GM19025 (cell line): ENCODE data around the gene GPR55.
A peak's percentile ranks its signal among the peaks of the same experiment; 100 is the strongest.
"Not testable (repeated sequence)": the region's sequence is repeated elsewhere in the genome, so short reads cannot be mapped to it uniquely, and the experiment has no call there.

ENCODE experiments used
- ATAC-seq: cut with Tn5 transposase; IDR thresholded peaks from one replicate; pipeline ENCODE4 v1.9.1; 2021; ENCODE audit warnings: mild to moderate bottlenecking, low read depth, moderate library complexity; ENCODE audit not compliant: unreplicated experiment

The GPR55 gene

GRCh38 chr2:230924470-230925341 is at the start of gene GPR55:
Gene GPR55, minus strand, starts transcription at chr2:230925242. Its CDS starts 14,280 bp downstream, at chr2:230910962.
- ATAC-seq: peak; percentile 30

- ATAC-seq: peak; percentile 83
Observed at GRCh38 chr2:230974096-230974913, 49.3 kb upstream of the GPR55 start.

- ATAC-seq: no peak
Observed at GRCh38 chr2:230972046-230972445, 47.0 kb upstream of the GPR55 start.

- no peak for ATAC-seq
Observed at GRCh38 chr2:230969659-230970015, 44.6 kb upstream of the GPR55 start.

- ATAC-seq: no peak
Observed at GRCh38 chr2:230968921-230969658, 44.0 kb upstream of the GPR55 start.

- not testable (repeated sequence) for ATAC-seq
Observed at GRCh38 chr2:230968314-230968713, 43.3 kb upstream of the GPR55 start.

- ATAC-seq: no peak
Observed at GRCh38 chr2:230967113-230967512, 42.1 kb upstream of the GPR55 start.

GRCh38 chr2:230964136-230964730 is 39.2 kb upstream of the GPR55 start:
- ATAC-seq: no peak

GRCh38 chr2:230961091-230961491 is 36.0 kb upstream of the GPR55 start:
- no peak for ATAC-seq

GRCh38 chr2:230960026-230960425 is 35.0 kb upstream of the GPR55 start:
- ATAC-seq: no peak

- ATAC-seq: no peak
Observed at GRCh38 chr2:230958820-230959756, 34.0 kb upstream of the GPR55 start.

- no peak for ATAC-seq
Observed at GRCh38 chr2:230957756-230958391, 32.8 kb upstream of the GPR55 start.

- peak; percentile 60 for ATAC-seq
Observed at GRCh38 chr2:230956827-230957755, 32.0 kb upstream of the GPR55 start.

GRCh38 chr2:230955163-230955737 is 30.2 kb upstream of the GPR55 start:
- ATAC-seq: no peak

GRCh38 chr2:230954746-230955145 is 29.7 kb upstream of the GPR55 start:
- ATAC-seq: no peak

GRCh38 chr2:230953845-230954244 is 28.8 kb upstream of the GPR55 start:
- ATAC-seq: no peak

GRCh38 chr2:230952226-230952956 is 27.3 kb upstream of the GPR55 start:
- no peak for ATAC-seq
